B cell (primary cell): ENCODE data around the gene ASTL. TPM values are rescaled to one million over a fixed set of nuclear protein-coding genes. Genes with fewer than 3 reads are reported as not detected.

Experiments used
- ATAC-seq: fragments of 200-7000 bp; cut with Tn5 transposase; one replicate; pipeline ENCODE4 v1.10.0; 2021; ENCODE audit warnings: low read depth, mild to moderate bottlenecking, moderate number of reproducible peaks, moderate library complexity
- CTCF ChIA-PET: fragments of 350-600 bp; sonication (Branson Sonifier 250); formaldehyde crosslinking; loops from one replicate; lab custom pipeline; 2021; ENCODE audit warnings: antibody characterized with exemption, inconsistent platforms; lab: Charles Lee
- POLR2A ChIA-PET: fragments of 350-600 bp; sonication (Branson Sonifier 250); formaldehyde crosslinking; loops from one replicate; lab custom pipeline; 2021; ENCODE audit warnings: antibody characterized with exemption; lab: Charles Lee
- DNase-seq: peaks from one replicate; pipeline ENCODE4 v3.0.0; 2013
- H2AFZ ChIP-seq: 2 replicates; pipeline ENCODE4 v1.6.1; 2012; ENCODE audit warnings: mild to moderate bottlenecking, low read depth, low read length; ENCODE audit not compliant: insufficient read depth, poor library complexity, severe bottlenecking
- H3K27ac ChIP-seq, 2 donors: 1 replicate in 1 of 2; 2 replicates in 1 of 2; pipeline ENCODE4 v1.5.1; 2012 to 2013; ENCODE audit warnings: low read length in 2 of 2, mild to moderate bottlenecking in 2 of 2, moderate library complexity in 1 of 2
- H3K27me3 ChIP-seq, 4 experiments: fragments of 200-600 bp in 1 of 4; sonication (generic) in 1 of 4; replicated peaks in 1 of 4; 1 replicate in 2 of 4; 2 replicates in 2 of 4; pipeline versions ENCODE4 v1.6.1 to v1.7.0; 2013 to 2016; ENCODE audit warnings: low read length in 3 of 4, mild to moderate bottlenecking in 2 of 4, mixed read lengths in 1 of 4, moderate library complexity in 1 of 4; ENCODE audit not compliant: insufficient read depth in 4 of 4, control insufficient read depth in 3 of 4; ENCODE audit errors: control extremely low read depth in 1 of 4
- H3K36me3 ChIP-seq, 2 experiments: replicated peaks in 1 of 2; 1 replicate in 1 of 2; 2 replicates in 1 of 2; pipeline versions ENCODE4 v1.6.1 to v1.7.1; 2013; ENCODE audit warnings: low read length in 1 of 2; ENCODE audit not compliant: insufficient read depth in 2 of 2, control insufficient read depth in 1 of 2; ENCODE audit errors: control extremely low read depth in 1 of 2, extremely low read depth in 1 of 2
- H3K4me1 ChIP-seq, 2 donors: fragments of 200-600 bp in 1 of 2; sonication (generic) in 1 of 2; 1 replicate in 1 of 2; 2 replicates in 1 of 2; pipeline versions ENCODE4 v1.5.1 to v1.6.1; 2013 to 2017; ENCODE audit warnings: low read length in 2 of 2; ENCODE audit not compliant: control insufficient read depth in 2 of 2, insufficient read depth in 2 of 2
- H3K4me2 ChIP-seq: replicated peaks from 2 replicates; pipeline ENCODE3; 2012; ENCODE audit warnings: mild to moderate bottlenecking, low read depth, low read length; ENCODE audit not compliant: poor library complexity, severe bottlenecking
- H3K4me3 ChIP-seq, 5 experiments: fragments of 200-600 bp in 1 of 5; sonication (generic) in 1 of 5; 1 replicate in 3 of 5; 2 replicates in 2 of 5; pipeline versions ENCODE4 v1.5.1 to v1.7.0; 2011 to 2016; ENCODE audit warnings: low read length in 4 of 5, mild to moderate bottlenecking in 4 of 5, low read depth in 2 of 5, control low read depth in 1 of 5, moderate library complexity in 1 of 5; ENCODE audit not compliant: insufficient read depth in 1 of 5; ENCODE audit errors: control extremely low read depth in 1 of 5, extremely low read depth in 1 of 5
- H3K79me2 ChIP-seq: fragments of 200-600 bp; sonication (generic); one replicate; pipeline ENCODE4 v1.6.0; 2016; ENCODE audit warnings: low read length; ENCODE audit not compliant: control insufficient read depth, insufficient read depth
- H3K9ac ChIP-seq: fragments of 200-600 bp; sonication (generic); 2 replicates; pipeline ENCODE4 v1.6.1; 2017; ENCODE audit warnings: mild to moderate bottlenecking, low read length, moderate library complexity
- H3K9me3 ChIP-seq, 3 donors: one replicate each; pipeline versions ENCODE4 v1.6.1 to v1.7.1; 2013; ENCODE audit warnings: low read length in 2 of 3; ENCODE audit not compliant: control insufficient read depth in 2 of 3, insufficient read depth in 1 of 3; ENCODE audit errors: control extremely low read depth in 1 of 3
- H4K20me1 ChIP-seq: 2 replicates; pipeline ENCODE4 v1.6.0; 2012; ENCODE audit warnings: mild to moderate bottlenecking, low read length; ENCODE audit not compliant: insufficient read depth, control insufficient read depth, poor library complexity, severe bottlenecking
- H3K27ac Mint-ChIP-seq: one replicate; pipeline ENCODE4 v1.8.0; 2021; ENCODE audit warnings: mixed read lengths
- H3K27me3 Mint-ChIP-seq: one replicate; pipeline ENCODE4 v1.8.0; 2021; ENCODE audit warnings: mixed read lengths
- H3K4me1 Mint-ChIP-seq: one replicate; pipeline ENCODE4 v1.8.0; 2021; ENCODE audit warnings: mixed read lengths
- H3K4me3 Mint-ChIP-seq: one replicate; pipeline ENCODE4 v1.8.0; 2021; ENCODE audit warnings: mixed read lengths
- H3K9me3 Mint-ChIP-seq: one replicate; pipeline ENCODE4 v1.8.0; 2022; ENCODE audit warnings: mixed read lengths; ENCODE audit not compliant: insufficient read depth
- CTCF ChIP-seq: fragments of 200-600 bp; IDR thresholded peaks from one replicate; pipeline ENCODE4 v1.8.0; 2022; ENCODE audit warnings: antibody characterized with exemption, mild to moderate bottlenecking
- EZH2 ChIP-seq: IDR thresholded peaks from 2 replicates; pipeline ENCODE4 v1.6.1; 2012; ENCODE audit warnings: borderline replicate concordance, low read depth, mild to moderate bottlenecking, moderate library complexity, low read length; ENCODE audit not compliant: insufficient read depth, poor library complexity, severe bottlenecking
- WGBS: methylation state at CpG from one replicate; pipeline ENCODE4 v1.1.5; 2013; ENCODE audit warnings: missing lambda C conversion rate; ENCODE audit not compliant: insufficient coverage; 5-methylcytosine and 5-hydroxymethylcytosine counted together
- intact Hi-C: fragments of 100-400 bp; cut with micrococcal nuclease; formaldehyde crosslinking; loops from one replicate; pipeline ENCODE4 v1.10.0; 2022
- polyA plus RNA-seq: library from polyadenylated mRNA; depleted of rRNA; stranded (reverse); fragments of >200 nt; gene quantifications from 2 replicates; pipeline ENCODE4 v1.2.3, GENCODE V29; 2012
- total RNA-seq, 2 donors: library from RNA; stranded (reverse); fragments of 120-200 nt in 1 of 2; gene quantifications; 1 replicate in 1 of 2; 2 replicates in 1 of 2; pipeline versions ENCODE4 v1.2.3 to v1.2.4, GENCODE V29; 2013 to 2022

Gene ASTL
- total and polyA plus RNA-seq, 2 donors (not counting 1 experiment from before 2014, with no cell fraction given): 0.15 to 0.59 TPM

DNA sequence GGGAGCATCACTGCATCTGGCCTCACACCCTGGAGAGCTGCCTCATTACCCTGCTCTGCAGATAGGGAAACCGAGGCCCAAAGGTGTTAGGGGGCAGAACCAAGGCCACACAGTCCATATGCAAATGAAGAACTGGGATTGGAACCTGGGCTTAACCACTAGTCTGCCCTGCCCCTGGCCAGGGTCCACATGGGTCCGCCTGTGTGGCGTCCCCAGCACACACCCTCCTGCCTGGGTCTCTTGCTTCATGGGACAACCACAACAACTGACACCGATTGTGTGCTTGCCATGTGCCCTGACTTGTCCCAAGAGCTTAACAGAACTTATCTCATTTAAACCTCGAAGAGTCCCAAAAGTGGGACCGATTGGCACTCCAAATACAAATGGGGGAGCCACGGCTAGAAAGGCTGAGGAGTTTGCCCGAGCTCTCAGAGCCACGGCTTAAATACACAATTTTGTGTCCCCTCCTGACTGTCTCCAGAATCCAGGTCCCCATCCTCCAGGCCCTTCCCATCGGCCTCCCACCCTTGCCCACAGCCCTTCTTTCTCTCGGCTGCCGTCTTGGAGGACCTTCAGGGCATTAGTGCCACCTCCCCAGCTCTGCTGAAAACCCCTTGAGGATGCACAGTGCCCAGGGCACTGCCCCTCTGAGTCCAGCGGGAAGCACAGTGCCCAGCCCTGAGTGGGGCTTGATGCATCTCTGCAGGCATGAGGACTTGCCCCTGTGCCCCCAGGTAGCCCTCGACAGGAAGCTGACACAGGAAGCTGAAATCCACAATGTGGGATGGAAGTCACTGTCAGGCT lies 12.7 kb upstream of the ASTL start:
- no peaks in the 10 kb centered on the region for H4K20me1 ChIP-seq
- CTCF ChIA-PET: interaction anchor here (0.5 to 23.6 kb wide), 4 partner anchors 10 to 56 kb away, joined by 4 to 1065 read pairs (median 19); partner anchors contain the start of gene ASTL
- Mint-ChIP-seq H3K9me3 (no peaks in the 10 kb centered on the region), H3K4me3 (no peak overlapping the region), H3K27ac (no peak overlapping the region), H3K27me3 (no peaks in the 10 kb centered on the region), H3K4me1 (peaks cover 68% of the 10 kb centered on the region)
- 92% methylated on average over 14 of the region's 14 CpGs for WGBS
- peak overlapping the region; percentile 6 for H3K4me2 ChIP-seq
- ATAC-seq (no peak), DNase-seq (no peak)
- no peak for TF ChIP-seq EZH2
- TF ChIP-seq CTCF: no peak
- H3K36me3 ChIP-seq: no peaks in the 10 kb centered on the region
- peaks cover 42 to 54% of the 10 kb centered on the region in 2 donors for H3K4me1 ChIP-seq
- no peak overlapping the region for H3K27ac ChIP-seq
- H3K27me3 ChIP-seq: no peaks in the 10 kb centered on the region
- H3K9ac ChIP-seq: no peak overlapping the region
- no peaks in the 10 kb centered on the region for H3K9me3 ChIP-seq
- intact Hi-C loops: no loop called here
- POLR2A ChIA-PET: no interaction called here
- no peak overlapping the region for H2AFZ ChIP-seq
- no peak overlapping the region for H3K4me3 ChIP-seq
- H3K79me2 ChIP-seq: no peaks in the 10 kb centered on the region
